AG09319 (cell line): Measurements from ENCODE around the gene MCF2L2.

Source experiments
- DNase-seq: peaks from one replicate; pipeline ENCODE4 v3.0.0-alpha.2; 2010; ENCODE audit warnings: low read depth; ENCODE audit errors: extremely low read depth
- TF ChIP-seq, protein P1 (sequence below): IDR thresholded peaks from 2 replicates; pipeline ENCODE4 v1.5.1; 2011; ENCODE audit warnings: low read depth, mild to moderate bottlenecking, inconsistent platforms, low read length, moderate library complexity

MCF2L2 gene

DNA sequence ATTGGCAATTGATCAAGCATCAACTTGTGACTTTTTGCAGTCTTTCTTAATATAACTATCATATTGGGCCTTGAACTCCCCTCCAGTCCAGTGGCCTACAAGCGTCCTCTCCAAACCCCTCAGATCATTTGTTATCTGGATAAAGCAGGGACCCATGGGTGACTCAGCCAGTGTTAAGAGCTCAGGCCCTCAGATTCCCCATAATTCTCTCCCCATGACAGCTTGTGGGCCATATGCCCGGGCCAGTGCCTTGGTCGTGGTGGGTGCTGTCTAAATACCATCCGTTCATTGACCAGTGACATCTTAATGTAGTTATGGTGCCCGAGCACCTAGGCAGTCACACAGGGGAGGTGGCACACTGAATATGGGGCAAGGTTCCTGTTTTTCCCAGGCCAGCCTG, 18.1 kb downstream of the MCF2L2 start:
- no peak for DNase-seq
- TF ChIP-seq, protein P1, sequence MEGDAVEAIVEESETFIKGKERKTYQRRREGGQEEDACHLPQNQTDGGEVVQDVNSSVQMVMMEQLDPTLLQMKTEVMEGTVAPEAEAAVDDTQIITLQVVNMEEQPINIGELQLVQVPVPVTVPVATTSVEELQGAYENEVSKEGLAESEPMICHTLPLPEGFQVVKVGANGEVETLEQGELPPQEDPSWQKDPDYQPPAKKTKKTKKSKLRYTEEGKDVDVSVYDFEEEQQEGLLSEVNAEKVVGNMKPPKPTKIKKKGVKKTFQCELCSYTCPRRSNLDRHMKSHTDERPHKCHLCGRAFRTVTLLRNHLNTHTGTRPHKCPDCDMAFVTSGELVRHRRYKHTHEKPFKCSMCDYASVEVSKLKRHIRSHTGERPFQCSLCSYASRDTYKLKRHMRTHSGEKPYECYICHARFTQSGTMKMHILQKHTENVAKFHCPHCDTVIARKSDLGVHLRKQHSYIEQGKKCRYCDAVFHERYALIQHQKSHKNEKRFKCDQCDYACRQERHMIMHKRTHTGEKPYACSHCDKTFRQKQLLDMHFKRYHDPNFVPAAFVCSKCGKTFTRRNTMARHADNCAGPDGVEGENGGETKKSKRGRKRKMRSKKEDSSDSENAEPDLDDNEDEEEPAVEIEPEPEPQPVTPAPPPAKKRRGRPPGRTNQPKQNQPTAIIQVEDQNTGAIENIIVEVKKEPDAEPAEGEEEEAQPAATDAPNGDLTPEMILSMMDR, result no peak

DNA sequence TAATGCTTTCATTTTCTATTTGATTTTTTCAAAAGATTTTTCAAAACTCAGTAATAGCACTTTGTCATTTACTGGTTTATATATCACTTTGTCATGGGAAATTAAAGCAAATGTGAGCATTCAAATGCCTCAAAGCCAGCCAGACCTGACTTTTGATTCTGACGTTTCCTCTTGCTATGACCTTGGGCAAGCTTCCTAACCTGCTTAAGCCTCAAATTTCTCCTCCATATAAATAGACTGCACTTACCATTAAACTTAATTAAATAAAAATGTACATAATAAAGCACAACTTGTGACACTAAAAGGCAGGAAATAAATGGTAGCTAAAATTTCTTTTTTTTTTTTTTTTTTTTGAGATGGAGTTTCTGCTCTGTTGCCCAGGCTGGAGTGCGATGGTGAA, 19.2 kb downstream of the MCF2L2 start:
- TF ChIP-seq, protein P1, result no peak
- no peak for DNase-seq

DNA sequence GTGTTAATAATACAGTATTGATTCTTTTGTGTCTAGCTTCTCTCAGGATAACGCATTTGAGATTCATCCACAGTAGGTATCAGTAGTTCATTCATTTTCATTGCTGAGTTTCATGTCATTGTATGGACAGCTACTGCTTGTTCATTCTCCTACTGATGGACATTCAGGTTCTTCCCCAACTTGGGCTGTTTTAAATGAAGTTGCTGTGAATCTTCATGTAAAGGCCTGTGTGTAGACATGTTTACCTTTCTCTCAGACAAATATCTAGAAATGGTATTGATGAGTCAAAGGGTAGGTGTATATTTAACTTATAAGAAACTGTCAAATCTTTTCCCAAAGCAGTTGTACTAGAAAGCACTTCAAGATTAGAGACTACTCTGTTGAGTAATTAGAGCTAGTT, 26.7 kb downstream of the MCF2L2 start:
- DNase-seq, result no peak
- TF ChIP-seq, protein P1, result no peak

DNA sequence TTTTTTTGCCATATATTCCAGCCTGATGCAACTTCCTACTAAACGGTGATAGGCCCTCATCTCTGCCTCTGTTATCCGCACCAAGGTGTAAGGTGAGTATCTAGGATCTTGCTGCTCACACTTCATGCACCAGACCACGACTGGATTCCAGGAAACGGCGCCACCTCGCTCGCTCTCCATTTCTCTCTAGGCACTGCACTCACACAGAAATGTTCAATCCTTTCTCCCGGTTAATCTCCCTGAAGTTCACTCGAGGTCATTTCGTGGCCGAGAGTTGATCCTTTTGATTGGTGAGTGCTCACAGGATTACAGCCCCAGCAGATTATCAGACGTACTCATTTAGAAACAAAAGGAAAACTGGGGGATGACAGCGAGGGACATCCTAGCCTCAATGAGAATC, 28.1 kb downstream of the MCF2L2 start:
- no peak for DNase-seq
- TF ChIP-seq, protein P1, result no peak

DNA sequence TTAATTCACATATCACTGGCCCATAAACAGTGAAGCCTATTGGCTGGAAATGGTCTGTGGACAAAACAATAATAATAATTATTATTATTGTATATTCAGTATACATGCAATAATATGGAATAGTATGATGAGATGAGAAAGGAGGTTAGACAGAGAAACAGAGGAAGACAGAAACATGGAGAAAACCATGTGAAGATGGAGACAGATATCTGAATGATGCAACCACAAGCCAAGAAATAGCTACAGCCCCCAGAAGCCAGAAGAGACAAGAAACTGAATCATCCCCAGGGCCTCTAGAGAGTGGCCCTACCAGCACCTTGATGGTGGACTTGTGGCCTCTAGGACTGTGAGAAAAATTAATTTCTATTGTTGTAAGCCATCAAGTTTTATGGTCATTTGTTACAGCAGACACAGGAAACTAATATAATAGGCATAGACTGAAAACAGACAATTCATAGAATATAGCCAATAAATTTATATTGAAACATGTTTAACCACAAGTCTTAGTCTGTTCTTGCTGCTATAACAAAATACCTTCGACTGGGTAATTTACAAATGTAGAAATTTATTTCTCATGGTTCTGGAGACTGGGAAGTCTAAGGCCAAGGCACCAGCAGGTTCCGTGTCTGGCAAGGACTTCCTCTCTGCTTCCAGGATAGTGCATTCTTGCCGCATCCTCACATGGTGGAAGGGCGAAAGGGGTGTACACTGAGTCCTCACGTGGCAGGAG, 31.6 kb downstream of the MCF2L2 start:
- TF ChIP-seq, protein P1, result no peak
- DNase-seq, result no peak

DNA sequence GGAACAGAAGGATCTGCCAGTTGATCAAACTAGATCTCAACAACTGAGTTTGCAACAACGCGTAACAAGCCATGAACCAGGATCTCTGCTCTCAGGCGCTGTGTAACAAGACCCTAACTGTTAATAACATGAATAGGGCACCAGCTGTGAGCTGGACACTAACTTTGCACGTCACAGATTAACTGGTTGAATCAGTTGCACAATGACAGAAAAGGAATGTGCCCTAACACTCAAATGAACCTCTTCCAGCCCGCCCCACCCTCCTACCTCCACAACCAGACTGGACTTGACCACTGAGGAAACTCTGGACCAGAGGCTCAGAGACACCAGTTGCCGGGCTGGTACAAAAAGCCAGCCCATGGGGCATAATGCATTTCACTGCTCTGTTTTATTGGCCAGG, 34.3 kb downstream of the MCF2L2 start:
- TF ChIP-seq, protein P1, result no peak

DNA sequence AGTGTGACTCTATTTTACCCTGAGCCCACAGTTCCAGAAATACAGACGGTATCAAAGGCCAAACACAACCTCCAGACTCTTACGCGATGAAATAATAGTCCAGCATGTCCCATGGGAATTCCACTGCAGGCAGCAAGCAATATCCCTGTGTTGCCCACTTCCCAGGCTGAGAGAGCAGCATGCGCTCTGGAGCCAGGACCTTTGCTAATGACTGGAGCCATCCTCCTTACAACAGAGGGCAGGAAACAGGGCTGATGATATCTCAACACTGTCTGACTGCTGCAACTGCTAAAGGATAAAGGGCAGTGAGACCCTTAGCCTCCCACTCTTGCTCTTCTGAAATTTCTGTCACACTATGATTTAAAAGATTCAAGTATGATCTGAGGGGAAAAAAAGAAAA, 34.8 kb downstream of the MCF2L2 start:
- no peak for DNase-seq
- TF ChIP-seq, protein P1, result no peak

More for the DNA sequence above, 34.3 kb downstream of the MCF2L2 start:
- no peak for DNase-seq
